GM21360 (cell line): ENCODE data around the gene CPNE2.
"Not testable (repeated sequence)": the region's sequence is repeated elsewhere in the genome, so short reads cannot be mapped to it uniquely, and the experiment has no call there.

ENCODE experiments used
- ATAC-seq: cut with Tn5 transposase; IDR thresholded peaks from one replicate; pipeline ENCODE4 v1.9.1; 2021; ENCODE audit warnings: mild to moderate bottlenecking, moderate library complexity; ENCODE audit not compliant: unreplicated experiment

The CPNE2 gene

GRCh38 chr16:57166451-57166850 is 74.1 kb downstream of the CPNE2 start:
- no peak for ATAC-seq

DNA sequence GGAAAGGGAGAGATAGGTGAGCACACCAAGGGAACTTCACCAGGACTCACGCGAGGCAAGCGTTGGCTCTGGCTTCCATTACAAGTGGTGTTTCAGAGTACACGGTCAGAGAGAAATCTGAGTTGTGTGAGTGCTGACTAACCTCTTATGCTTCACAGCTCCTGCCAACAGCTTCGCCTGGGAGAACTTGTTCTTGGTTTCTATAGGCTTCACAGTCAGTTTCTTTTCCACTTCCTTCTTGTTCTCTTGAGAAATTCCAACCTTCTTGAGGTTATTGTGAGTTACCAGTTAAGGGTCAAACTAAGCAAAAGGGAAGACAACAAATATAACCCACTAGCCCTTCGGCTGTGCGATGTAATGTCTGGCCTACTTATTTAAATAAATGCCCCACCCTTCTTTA is 74.6 kb downstream of the CPNE2 start:
- ATAC-seq: no peak

DNA sequence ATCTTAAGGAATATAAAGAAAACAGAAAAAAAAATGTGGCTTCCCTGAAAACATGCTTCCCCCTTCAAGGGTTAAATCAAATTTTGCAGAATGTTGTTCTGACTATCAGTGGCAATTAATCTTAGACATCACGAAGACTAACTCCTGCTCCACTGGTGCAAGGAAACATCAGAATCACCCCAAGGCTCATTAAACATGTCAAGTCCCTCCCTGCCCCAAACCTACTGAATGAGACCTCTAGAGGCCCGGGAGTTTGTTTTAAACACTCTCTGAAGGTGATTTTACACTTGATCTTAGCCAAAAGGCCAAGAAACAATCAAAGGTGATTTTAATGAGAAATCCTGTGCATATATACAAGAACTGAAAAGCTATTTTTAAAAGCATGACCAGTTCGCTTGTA is 75.2 kb downstream of the CPNE2 start:
- no peak for ATAC-seq

DNA sequence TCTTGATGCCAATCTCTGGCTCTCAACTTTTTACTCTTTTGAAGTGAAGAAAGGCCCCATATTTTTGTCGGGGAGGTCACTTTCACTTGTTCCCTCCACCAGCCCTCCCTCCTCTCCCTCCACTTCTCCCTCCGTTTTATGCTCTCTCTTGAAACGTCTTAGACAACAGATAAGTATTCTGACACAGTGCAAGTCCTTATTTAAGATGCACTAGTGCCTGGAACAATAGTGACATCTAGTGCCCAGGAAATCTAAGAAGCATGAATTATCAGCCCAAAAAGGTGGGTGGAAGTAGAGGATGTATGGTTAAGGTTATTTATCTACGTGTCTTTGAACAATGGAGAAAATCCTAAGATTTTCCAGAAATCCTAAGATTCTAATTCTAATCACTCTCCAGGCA is 75.6 kb downstream of the CPNE2 start:
- ATAC-seq: no peak

DNA sequence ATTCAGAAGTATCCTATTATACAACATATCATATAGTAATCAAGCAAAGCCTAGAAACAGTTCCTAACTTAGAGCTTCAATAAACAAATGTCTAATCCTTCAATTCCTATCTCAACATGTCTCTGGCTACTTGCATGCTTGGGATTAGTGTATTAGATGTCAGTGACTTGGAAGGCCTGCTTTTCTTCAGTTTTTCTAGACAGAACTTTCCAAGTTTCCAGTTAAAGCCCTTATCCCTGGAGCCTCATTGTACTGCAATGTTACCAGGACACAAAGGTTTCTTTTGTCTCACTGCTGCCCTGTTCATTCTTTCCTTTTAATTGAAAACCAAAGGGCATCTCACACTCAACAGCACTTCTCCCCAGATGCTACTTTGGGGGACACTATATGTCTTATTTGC is 76.9 kb downstream of the CPNE2 start:
- no peak for ATAC-seq

DNA sequence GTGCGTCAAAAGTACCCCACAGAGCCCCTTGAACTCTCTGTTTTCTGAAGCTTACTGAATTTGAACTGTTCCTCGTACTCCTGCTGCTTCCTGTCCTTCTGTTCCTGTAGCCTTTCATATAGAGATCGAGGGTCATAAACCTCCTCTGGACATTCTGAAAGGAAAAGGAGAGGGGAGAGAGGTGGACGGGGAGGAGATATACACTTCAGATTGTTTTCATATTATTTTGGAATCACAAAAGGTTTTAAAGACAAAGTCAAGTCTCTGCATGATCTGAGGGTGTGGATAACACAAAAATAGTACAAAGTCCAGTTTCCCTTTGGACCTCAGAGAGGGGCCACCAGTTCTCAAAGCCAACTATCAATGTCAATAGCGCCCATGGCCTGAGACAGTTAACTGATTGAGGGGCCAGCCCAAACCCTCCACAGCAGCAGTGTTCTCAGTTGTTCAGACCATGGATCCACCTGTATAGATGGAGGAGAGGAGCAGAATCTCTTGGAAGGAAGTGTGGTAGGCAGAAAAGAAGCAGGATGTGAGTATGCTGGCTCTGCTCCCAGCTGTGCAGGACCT is 80.4 kb downstream of the CPNE2 start:
- no peak for ATAC-seq

DNA sequence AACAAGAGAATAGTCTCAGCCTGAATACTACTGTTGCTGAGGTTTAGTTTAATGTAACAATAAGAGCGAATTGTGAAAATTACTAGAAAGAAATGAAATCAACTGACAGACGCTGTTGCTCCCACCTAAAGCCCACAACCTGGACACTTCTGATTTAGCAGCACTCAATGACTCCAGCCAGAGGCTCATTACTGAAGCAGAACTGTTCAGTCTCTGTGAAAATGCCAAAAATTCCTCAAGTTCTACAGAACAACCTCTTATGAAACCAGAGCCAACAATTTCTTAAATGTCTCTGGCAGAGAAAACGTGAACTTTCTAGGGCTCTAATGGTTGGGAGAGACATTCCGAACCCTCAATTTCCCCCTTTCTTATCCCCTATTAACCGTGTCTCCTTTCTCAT is 83.5 kb downstream of the CPNE2 start:
- no peak for ATAC-seq

- no peak for ATAC-seq
Measured at GRCh38 chr16:57178196-57178595, 85.8 kb downstream of the CPNE2 start.

DNA sequence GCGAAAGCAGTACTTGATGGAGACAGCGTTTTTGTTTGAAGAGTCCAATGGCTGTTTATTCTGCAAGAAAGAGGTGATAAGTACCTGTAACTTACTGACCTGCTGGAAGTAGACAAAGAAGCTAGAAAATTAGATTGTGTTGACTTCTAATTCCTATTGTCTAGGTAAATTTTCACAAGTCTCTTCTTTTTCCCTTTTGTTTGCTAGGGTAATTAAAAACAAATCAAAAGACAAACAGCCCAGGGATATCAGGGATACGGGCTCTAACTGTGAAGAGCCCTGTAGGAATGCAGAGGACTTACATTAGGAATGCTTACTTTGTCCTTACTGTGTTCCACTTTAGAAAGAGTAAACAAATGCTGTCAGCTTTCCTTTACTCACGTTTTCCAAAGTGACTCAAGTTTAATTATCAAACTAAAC is 86.4 kb downstream of the CPNE2 start:
- ATAC-seq: no peak

DNA sequence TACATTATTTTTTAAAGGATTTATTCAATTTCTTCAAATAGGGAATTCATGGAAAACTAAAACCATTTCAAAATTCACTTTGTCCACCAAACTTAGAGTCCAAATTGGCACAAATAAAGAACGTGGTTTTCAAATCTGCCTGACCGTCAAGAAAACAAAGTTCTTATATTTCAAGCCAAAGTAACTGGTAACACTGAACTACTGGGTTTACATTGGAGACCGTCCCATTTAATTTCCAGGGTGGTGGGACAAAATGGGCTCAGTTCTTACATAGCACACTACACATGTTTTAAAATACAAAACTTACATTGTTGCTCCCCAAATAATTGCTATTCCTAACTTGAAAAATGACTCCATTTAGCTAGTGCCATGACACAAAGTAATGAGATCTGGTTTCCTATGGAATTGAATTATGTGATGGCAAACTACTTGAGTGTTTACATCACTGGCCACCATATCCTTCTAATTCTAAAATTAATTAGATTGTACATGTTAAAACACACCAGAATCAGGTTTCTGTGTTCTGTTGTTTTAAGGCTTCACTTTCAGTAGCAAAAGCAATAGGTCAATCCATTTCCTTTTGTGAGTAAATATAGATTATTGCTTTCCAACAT is 86.9 kb downstream of the CPNE2 start:
- ATAC-seq: no peak

DNA sequence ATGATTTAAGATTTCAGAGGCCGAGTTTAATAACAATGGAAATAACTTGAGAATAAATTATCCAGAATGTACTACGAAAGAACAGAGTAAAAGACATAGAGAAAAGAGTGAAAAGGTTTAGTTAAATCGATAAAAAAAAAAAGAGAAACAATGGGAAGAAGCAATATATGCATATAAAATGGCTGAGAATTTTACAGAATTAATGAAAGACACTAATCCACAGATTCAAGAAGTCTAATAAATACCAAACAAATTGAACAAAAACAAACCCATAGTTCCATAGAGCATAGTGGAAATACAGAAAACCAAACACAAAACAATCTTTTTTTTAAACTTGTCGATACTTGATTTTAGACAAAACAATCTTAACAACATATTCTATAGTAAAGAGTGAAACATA is 91.7 kb downstream of the CPNE2 start:
- no peak for ATAC-seq

GRCh38 chr16:57184887-57185445 is 92.6 kb downstream of the CPNE2 start:
- ATAC-seq: no peak

DNA sequence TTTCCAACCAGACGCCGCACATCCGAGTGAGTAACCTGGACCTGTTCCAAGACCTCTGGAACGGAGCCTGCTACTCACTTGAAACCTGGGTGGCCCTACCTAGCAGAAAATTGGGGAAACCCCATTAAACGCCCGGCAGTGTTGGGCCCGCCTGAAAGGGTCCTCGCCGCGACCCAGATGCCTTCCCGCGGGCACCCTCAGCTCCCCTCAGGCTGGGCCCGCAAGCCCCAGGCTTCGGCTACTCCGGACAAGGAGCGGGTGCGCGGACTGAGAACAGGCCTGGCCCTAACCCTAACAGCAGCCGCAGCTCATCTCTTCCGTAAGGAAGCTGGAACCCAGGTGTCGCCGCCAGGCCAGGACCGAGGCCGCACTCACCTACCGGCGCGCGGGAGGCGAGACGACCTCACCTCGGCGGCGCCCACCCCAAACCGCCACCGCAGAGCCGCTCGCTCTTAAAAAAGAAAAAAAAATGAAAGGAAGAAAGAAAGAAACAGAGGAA is 93.1 kb downstream of the CPNE2 start:
- ATAC-seq: peak; percentile 32

DNA sequence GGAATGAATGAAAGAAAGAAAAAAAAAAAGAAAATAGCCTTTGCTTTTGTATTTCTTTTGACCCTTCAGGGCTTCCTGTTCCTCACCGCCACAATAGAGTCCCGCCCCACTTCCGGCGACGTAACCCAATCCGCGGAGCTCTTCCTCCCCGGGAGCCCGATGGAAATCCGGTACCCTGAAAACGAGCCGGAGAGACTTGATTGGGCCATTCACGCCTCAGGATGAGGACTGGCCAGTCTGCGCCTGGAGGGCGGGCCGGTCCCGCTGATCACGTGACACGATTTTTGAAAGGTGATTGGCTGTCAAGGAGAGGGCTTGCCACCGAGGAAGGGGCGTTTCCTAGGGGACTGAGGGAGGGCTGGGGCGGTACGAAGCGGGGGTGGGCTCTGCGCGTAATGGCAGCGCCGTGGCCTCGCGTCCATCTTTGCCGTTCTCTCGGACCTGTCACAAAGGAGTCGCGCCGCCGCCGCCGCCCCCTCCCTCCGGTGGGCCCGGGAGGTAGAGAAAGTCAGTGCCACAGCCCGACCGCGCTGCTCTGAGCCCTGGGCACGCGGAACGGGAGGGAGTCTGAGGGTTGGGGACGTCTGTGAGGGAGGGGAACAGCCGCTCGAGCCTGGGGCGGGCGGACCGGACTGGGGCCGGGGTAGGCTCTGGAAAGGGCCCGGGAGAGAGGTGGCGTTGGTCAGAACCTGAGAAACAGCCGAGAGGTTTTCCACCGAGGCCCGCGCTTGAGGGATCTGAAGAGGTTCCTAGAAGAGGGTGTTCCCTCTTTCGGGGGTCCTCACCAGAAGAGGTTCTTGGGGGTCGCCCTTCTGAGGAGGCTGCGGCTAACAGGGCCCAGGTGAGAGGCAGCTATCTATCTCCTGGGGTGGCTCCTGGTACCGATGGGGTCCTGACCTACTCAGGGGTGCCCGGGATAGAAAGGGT is 93.8 kb downstream of the CPNE2 start, which contains the start of the genes PSME3IP1 and RSPRY1:
TSS of gene PSME3IP1 (minus strand) at position 95 of the 927 bp plus-strand sequence. CDS start 12,185 bp downstream, outside the sequence.
TSS of gene RSPRY1 (plus strand) at position 385 of the 927 bp plus-strand sequence. CDS start 18,330 bp downstream, outside the sequence.
- peak; percentile 82 for ATAC-seq

GRCh38 chr16:57186872-57187854 is 94.8 kb downstream of the CPNE2 start:
- no peak for ATAC-seq

DNA sequence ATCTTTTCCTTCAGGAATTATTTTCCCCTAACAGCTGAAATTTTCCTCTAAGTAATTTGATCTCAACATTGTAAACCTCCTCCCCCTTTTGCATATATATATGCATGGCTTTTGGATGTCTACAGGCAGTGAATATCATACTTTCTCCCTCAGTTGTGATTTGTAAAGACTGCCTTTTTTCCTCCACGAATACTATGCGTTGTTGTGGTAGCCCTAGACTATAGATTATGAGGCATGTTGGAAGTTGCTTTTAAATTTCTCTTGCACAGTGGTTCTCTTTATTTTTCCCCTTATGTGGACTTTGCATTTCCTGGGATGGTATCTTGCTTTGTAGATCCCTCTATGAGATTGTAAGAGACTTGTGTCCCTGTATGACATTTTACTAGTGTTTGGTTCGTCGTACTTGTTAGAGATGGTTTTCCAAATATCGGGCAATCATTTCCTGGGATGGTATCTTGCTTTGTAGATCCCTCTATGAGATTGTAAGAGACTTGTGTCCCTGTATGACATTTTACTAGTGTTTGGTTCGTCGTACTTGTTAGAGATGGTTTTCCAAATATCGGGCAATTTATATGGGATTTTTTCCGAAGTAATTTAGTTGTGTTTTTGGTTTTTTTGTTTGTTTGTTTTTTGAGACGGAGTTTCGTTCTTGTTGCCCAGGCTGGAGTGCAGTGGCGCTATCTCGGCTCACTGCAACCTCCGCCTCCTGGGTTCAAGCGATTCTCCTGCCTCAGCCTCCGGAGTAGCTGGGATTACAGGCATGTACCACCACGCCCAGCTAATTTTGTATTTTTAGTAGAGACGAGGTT is 95.7 kb downstream of the CPNE2 start:
- not testable (repeated sequence) for ATAC-seq

DNA sequence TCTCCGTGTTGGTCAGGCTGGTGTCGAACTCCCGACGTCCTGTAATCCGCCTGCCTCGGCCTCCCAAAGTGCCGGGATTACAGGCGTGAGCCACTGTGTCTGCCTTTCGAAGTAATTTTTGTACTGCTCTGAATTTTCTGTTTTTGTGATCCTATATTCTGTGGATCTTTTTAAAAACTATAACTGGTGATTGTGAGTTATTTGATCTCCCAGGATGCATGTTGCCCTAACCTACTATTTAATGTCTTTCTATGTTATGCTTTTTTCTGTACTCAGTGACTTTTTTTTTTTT is 96.3 kb downstream of the CPNE2 start:
- no peak for ATAC-seq

GRCh38 chr16:57189527-57189926 is 97.1 kb downstream of the CPNE2 start:
- ATAC-seq: not testable (repeated sequence)

DNA sequence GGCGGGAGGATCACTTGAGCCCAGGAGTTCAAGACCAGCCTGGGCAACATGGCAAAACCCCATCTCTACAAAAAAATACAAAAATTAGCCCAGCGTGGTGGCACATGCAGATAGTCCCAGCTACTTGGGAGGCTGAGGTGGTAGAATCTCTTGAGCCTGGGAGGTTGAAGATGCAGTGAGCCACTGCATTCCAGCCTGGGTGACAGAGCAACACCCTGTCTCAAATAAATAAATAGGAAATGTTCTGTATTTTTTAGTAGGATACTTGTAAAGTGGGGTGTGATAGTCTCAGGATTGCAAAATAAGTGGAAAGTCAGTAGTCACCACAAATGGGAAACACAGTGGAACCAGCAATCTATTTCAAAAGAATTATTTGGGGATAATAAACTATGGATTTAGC is 97.8 kb downstream of the CPNE2 start:
- ATAC-seq: no peak
